CD4-positive, alpha-beta T cell treated with Interleukin-6 at 100 ng/mL for 8 hours (primary cell): Measurements from ENCODE around the gene POM121L2.
"Not testable (repeated sequence)": the region's sequence is repeated elsewhere in the genome, so short reads cannot be mapped to it uniquely, and the experiment has no call there.

ENCODE experiments used
- DNase-seq: peaks from one replicate; pipeline ENCODE4 v3.0.0-alpha.2; 2020; ENCODE audit warnings: mixed read lengths, low spot score

Gene POM121L2

DNA sequence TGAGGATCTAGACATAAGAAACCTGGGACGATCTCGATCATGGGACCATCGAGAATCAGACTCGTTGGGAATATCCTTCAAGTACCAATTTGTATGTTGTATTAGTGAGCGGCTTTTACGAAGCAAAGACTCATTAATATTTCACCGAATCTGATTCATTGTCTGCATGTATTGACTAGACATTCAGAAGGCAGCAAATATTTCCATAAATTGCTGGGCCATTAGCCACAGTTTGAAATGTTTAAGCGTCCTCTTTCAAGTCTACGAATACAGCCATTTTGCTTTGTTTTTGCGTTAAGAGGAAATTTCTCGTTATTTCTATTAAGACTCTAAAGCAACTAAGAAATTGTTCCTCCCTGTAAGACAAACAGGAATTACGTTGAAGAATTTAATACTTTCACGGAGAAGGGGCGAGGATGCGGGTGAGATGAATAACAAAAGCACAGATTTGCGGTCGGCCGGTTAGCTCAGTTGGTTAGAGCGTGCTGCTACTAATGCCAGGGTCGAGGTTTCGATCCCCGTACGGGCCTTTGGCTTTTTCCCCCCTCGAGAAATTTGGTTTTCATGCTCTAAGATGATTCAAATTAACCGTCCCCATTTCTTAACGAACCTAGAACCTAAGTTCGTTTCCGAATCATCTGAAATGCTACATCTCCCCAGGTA, 18.5 kb downstream of the POM121L2 start:
- DNase-seq = no peak

GRCh38 chr6:27290850-27291208, 21.2 kb downstream of the POM121L2 start:
- no peak for DNase-seq

GRCh38 chr6:27290065-27290849, 21.8 kb downstream of the POM121L2 start:
- DNase-seq = no peak

- no peak for DNase-seq
Observed at GRCh38 chr6:27288136-27289044, 23.7 kb downstream of the POM121L2 start.

DNA sequence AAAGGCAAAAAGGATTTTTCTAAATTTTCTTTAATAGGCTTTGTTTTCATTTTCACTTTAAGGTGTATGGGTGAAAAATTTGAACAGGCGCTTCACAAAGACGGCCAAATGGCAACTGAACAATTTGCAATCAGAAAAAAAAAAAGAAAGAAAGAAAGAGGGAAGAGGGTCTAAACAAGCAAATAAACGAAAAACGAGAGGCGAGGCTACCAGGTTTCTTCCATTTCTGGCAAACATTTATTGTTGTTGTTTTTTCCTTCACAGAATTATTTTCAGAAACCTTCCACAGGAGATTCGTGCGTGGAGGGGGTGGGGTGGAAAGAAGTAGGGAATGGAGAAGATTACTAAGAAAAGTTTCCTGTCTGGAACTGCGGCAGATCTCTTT, 24.3 kb downstream of the POM121L2 start:
- DNase-seq = no peak

GRCh38 chr6:27286141-27286540, 25.9 kb downstream of the POM121L2 start:
- no peak for DNase-seq

- DNase-seq = no peak
Observed at GRCh38 chr6:27283279-27283678, 28.8 kb downstream of the POM121L2 start.

DNA sequence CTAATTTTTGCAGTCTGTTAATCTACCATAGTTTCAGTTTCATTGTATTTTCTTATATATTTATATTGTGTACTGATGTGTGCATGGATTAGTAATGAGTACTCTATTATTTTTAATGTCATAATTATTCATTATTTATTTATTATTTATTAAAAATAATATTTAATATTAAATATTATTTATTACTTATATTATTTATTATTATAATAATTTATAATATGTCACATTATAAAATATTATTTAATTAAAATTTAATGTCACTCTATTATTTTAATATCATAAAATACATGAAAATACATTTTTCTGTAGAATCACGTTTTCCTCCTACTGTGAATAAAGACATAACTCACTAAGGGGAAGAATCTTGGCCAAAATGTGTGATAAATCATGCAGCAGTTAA, 30.5 kb downstream of the POM121L2 start:
- no peak for DNase-seq

- DNase-seq = no peak
Observed at GRCh38 chr6:27281105-27281539, 31.0 kb downstream of the POM121L2 start.

DNA sequence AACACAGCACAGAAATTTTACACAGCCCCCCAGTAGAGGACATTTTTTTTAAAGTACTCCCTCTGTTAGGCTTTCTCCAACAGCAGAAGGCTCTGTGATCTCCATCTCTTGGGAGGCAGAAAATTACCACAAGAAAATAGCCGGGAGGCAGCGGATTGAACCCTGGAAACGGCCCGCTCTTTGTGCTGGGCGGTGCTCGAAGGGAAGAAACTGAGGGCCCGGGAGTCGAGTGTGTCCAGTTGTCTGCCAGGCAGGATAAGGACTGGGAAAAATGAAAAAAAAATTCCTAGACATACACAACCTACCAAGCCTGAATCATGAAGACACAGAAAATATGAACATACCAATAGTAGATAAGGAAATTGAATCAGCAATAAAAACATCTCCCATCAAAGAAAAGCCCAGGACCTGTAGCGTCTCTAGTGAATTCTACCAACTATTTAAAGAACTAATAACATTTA, 31.5 kb downstream of the POM121L2 start:
- DNase-seq = no peak

DNA sequence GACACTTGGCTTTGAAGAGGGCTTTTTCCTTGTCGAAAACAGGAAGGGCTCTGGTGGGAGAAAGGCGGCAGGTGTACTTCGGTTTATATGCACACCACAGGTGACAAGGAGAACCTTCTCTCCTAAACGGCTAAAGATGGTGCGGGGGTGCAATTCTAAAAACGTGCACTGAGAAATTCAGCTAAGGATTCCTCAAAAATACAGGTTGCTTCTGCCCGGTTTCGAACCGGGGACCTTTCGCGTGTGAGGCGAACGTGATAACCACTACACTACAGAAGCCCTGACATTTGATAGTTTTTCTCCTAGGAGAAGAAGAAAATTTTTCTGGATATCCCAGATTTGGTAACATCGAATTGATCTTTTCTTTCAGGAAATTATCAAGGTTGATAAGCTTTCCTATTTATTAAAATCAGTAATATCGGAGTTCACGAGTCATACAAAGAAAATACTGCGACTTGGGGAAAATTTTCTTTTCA, 32.0 kb downstream of the POM121L2 start:
- DNase-seq = no peak

DNA sequence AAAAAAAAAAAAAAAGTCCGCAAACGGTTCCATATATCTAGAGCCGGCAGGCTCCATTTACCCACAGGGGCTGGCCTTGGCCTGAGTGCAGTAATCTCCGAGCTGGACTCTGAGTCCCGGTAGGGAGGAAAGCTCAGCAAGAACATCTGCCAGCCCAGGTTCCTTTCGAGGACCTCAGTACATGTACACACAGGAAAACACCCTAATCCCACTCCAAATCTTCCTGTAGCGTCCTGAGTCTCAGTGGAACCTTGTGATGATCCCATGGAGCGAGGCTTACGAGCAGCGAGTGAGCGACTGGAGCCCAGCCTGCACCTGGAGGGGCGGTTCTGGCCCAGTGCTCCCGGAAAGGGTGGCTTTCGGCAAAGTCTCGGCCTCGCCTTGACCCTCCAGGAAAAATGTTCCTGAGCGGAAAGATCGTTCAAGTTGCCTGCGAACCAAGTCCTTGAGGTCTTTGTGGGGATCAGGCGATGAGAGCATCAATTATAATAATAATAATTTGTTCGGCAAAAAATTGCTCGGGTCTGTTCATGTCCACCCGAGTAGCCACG, 32.5 kb downstream of the POM121L2 start:
- no peak for DNase-seq

- no peak for DNase-seq
Observed at GRCh38 chr6:27275025-27275956, 36.8 kb downstream of the POM121L2 start.

- no peak for DNase-seq
Observed at GRCh38 chr6:27273783-27274182, 38.3 kb downstream of the POM121L2 start.

DNA sequence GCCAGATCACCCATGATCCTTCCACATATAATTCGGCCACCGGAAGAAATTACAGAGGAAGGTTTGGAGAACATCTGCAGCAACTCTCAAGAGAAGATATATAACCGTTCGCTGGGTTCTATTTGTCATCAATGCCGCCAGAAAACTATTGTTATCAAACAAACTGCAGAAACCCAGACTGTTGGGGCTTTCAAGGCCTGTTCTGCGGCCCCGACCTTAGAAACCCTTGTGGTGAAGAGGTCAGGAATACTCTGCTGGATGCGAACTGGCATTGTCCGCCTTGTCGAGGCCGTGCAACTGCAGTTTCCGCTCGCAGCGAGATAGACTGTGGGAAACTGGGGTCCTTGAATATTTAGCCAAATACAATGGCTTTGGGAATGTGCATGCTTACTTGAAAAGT, 43.3 kb downstream of the POM121L2 start:
- no peak for DNase-seq

- no peak for DNase-seq
Observed at GRCh38 chr6:27267857-27268434, 44.1 kb downstream of the POM121L2 start.

DNA sequence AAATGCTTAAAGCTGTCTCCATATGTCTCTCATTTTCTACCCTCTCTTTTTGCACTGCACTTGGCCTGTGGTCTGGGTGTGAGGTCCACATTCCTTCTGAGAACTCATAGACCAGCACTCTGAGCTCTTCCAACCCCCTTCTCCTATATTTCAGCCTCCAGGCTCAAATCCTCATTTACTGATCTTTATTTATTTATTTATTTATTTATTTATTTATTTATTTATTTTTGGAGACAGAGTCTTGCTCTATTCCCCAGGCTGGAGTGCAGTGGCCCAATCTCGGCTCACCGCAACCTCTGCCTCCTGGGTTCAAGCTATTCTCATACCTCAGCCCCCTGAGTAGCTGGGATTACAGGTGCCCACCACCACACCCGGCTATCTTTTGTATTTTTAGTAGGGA, 45.1 kb downstream of the POM121L2 start:
- DNase-seq = not testable (repeated sequence)

- DNase-seq = no peak
Observed at GRCh38 chr6:27263886-27264285, 48.2 kb downstream of the POM121L2 start.

DNA sequence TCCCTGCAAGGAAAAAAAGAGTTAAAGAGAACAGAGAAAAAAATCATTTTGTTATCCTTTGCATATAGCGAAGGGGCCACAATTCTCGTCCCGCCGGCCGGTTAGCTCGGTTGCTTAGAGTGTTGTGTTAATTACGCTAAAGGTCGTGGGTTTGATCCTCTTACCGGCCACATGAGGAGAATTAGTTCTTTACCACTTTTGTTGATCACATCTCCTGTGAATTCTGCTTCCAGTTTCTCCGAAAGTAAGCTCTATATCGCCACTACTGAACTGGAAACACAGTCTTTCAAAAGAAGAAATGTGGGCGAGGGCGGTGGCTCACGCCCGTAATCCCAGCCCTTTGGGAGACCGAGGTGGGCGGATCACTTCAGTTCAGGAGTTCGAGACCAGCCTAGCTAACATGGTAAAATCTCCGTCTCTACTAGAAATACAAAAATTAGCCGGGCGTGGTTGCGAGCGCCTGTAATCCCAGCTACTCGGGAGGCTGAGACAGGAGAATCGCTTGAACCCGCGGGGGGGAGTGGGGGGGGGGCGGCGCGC, 51.2 kb downstream of the POM121L2 start:
- DNase-seq = no peak

DNA sequence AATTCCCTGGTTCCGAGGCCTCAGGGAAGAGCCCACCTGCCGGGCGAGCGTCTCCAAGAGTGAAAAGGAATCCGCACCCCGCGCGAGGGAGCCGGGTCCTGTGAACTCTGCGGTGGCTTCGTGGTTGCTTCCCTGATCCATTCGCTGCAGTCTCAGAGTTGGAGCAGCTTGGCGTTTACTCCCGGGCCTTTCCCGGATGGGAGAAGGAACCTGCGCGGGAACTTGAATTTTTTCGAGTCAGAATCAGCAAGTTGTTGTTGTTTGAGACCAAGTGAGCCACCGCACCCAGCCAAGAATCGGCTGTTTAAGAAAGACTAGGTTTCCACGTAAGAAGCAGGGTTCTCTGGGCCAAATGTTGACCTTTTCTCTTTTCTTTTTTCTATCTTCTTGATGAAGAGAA, 51.7 kb downstream of the POM121L2 start:
- DNase-seq = no peak
